Gastrocnemius medialis (tissue), 4 donors: ENCODE measurements around the gene SAMD1. TPM values are rescaled to one million over a fixed set of nuclear protein-coding genes. Genes with fewer than 3 reads are reported as not detected.

ENCODE experiments used
- ATAC-seq, 2 donors: fragments of 150-250 bp; one replicate each; pipeline ENCODE4 v1.9.1; 2016
- DNase-seq, 2 donors: peaks; one replicate each; pipeline ENCODE4 v3.0.0-alpha.2; 2019
- H3K27ac ChIP-seq, 4 donors: fragments of 200-600 bp; sonication (generic); 1 replicate in 1 of 4; 2 replicates in 3 of 4; pipeline ENCODE4 v1.5.1; 2016 to 2018; ENCODE audit warnings: mild to moderate bottlenecking in 2 of 4, moderate library complexity in 1 of 4
- H3K27me3 ChIP-seq, 3 donors: fragments of 200-600 bp; sonication (generic) in 2 of 3; 1 replicate in 1 of 3; 2 replicates in 2 of 3; pipeline versions ENCODE4 v1.5.1 to v1.6.0; 2016 to 2019; ENCODE audit warnings: mild to moderate bottlenecking in 1 of 3, moderate library complexity in 1 of 3
- H3K36me3 ChIP-seq, 2 donors: fragments of 200-600 bp; sonication (generic) in 1 of 2; one replicate each; pipeline ENCODE4 v1.5.1; 2017 to 2018
- H3K4me1 ChIP-seq, 2 donors: fragments of 200-600 bp; sonication (generic) in 1 of 2; one replicate each; pipeline ENCODE4 v1.5.1; 2016 to 2017; ENCODE audit warnings: mild to moderate bottlenecking in 2 of 2
- H3K4me3 ChIP-seq, 4 donors: fragments of 200-600 bp; sonication (generic) in 3 of 4; 1 replicate in 1 of 4; 2 replicates in 3 of 4; pipeline ENCODE4 v1.5.1; 2016 to 2019; ENCODE audit warnings: mild to moderate bottlenecking in 2 of 4
- H3K9me3 ChIP-seq, 3 donors: fragments of 200-600 bp; sonication (generic) in 2 of 3; 1 replicate in 1 of 3; 2 replicates in 2 of 3; pipeline ENCODE4 v1.5.1; 2016 to 2019
- POLR2A ChIP-seq, 2 donors: fragments of 450-650 bp; IDR thresholded peaks; one replicate each; pipeline ENCODE4 v1.6.1; 2017; ENCODE audit warnings: antibody characterized with exemption in 2 of 2, mild to moderate bottlenecking in 2 of 2, moderate library complexity in 2 of 2
- in situ Hi-C, 4 donors: fragments of 200-750 bp; cut with MboI; loops; one replicate each; pipeline versions ENCODE4 v1.15.0 to v1.8.0; 2017; ENCODE audit warnings: low sequenced_read_pairs in 4 of 4
- intact Hi-C: fragments of 100-400 bp; cut with DNase I; formaldehyde crosslinking; loops from one replicate; pipeline ENCODE4 v1.15.1; 2023; ENCODE audit warnings: low total_unique reads
- total RNA-seq, 4 donors: library from RNA; depleted of rRNA; stranded (reverse); fragments of >200 nt; gene quantifications; one replicate each; pipeline versions ENCODE4 v1.1.0 to v1.2.3, GENCODE V29; 2016
- TF ChIP-seq, protein P1 (sequence below), 5 experiments: fragments of 450-650 bp in 3 of 5; fragments of 200-600 bp in 2 of 5; sonication (generic) in 2 of 5; IDR thresholded peaks in 4 of 5; conservative IDR thresholded peaks in 1 of 5; 1 replicate in 4 of 5; 2 replicates in 1 of 5; pipeline ENCODE4 v1.5.1; 2016 to 2019; ENCODE audit warnings: antibody characterized with exemption in 5 of 5, mild to moderate bottlenecking in 3 of 5, moderate library complexity in 3 of 5

SAMD1 gene
- total RNA-seq, 4 donors from 2014 or later: 15.1 to 71.8 (median 40.2) TPM

DNA sequence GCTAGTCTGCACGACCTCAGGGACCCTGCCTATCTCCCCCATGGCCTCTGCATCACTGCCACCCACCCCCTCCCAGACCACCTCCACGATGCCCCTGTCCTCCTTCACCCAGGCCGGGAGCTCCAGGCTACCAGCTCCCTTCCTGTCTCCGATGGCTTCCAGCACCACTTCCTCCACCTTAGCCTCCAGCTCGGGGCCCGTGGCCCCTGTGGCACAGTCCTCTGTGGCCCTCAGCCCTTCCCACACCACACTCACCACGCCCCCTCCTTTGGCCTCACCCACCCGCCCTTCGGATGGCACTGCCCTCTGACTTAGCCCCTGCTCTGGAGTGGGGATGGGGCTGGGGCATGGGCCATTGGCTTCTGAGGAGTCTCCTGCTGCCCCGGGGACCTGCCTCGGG lies 35.8 kb downstream of the SAMD1 start:
- Histone ChIP-seq H3K4me3 (no peak overlapping the region), H3K27ac (no peak overlapping the region), H3K27me3 (peaks cover 20 to 34% (median 29%) of the 10 kb centered on the region in 3 donors), H3K9me3 (no peaks in the 10 kb centered on the region), H3K4me1 (peaks cover 0 to 4% of the 10 kb centered on the region in 2 donors), H3K36me3 (no peaks in the 10 kb centered on the region)
- no peak for TF ChIP-seq POLR2A (IDR thresholded peaks at IDR 0.05)
- TF ChIP-seq, protein P1, sequence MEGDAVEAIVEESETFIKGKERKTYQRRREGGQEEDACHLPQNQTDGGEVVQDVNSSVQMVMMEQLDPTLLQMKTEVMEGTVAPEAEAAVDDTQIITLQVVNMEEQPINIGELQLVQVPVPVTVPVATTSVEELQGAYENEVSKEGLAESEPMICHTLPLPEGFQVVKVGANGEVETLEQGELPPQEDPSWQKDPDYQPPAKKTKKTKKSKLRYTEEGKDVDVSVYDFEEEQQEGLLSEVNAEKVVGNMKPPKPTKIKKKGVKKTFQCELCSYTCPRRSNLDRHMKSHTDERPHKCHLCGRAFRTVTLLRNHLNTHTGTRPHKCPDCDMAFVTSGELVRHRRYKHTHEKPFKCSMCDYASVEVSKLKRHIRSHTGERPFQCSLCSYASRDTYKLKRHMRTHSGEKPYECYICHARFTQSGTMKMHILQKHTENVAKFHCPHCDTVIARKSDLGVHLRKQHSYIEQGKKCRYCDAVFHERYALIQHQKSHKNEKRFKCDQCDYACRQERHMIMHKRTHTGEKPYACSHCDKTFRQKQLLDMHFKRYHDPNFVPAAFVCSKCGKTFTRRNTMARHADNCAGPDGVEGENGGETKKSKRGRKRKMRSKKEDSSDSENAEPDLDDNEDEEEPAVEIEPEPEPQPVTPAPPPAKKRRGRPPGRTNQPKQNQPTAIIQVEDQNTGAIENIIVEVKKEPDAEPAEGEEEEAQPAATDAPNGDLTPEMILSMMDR (IDR thresholded peaks at IDR 0.05 in 4 of 5, conservative IDR thresholded peaks at IDR 0.05 in 1 of 5): no peak
- no peak for ATAC-seq
- intact Hi-C loops (no loop called here), in situ Hi-C loops (loop anchor here (10.0 to 25.0 kb wide), 3 partner anchors 160 to 467 kb away; no protein-coding TSS in a partner anchor)
- no peak for DNase-seq

DNA sequence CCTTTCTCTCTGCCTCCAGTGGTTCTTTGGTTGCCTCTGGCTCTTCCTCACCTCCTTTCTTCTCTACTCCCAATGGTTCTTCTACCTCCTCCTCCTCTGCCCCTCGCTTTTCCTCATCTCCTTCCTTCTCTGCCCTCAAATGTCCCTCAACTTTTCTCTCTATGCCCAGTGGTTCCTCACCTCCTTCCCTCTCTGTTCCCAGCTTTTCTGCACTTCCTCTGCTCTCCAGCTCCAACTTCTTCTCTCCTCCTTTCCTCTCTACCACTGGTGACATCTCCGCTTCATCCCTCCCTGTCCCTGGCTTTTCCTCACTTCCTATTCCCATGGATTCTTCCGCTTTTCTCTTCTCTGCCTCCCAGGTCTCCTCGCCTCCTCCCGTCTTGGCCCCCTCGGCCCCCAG lies 36.5 kb downstream of the SAMD1 start:
- TF ChIP-seq, protein P1 (IDR thresholded peaks at IDR 0.05 in 4 of 5, conservative IDR thresholded peaks at IDR 0.05 in 1 of 5): no peak
- TF ChIP-seq POLR2A (IDR thresholded peaks at IDR 0.05): no peak
- no peak overlapping the region for H3K4me3 ChIP-seq
- H3K27me3 ChIP-seq: peaks cover 15 to 27% (median 23%) of the 10 kb centered on the region in 3 donors
- no peak for ATAC-seq
- H3K36me3 ChIP-seq: no peaks in the 10 kb centered on the region
- H3K4me1 ChIP-seq: peaks cover 0 to 4% of the 10 kb centered on the region in 2 donors
- H3K9me3 ChIP-seq: no peaks in the 10 kb centered on the region
- in situ Hi-C loops: loop anchor here (10.0 to 25.0 kb wide), 3 partner anchors 159 to 467 kb away; no protein-coding TSS in a partner anchor
- intact Hi-C loops: no loop called here
- no peak overlapping the region for H3K27ac ChIP-seq
- DNase-seq: no peak

DNA sequence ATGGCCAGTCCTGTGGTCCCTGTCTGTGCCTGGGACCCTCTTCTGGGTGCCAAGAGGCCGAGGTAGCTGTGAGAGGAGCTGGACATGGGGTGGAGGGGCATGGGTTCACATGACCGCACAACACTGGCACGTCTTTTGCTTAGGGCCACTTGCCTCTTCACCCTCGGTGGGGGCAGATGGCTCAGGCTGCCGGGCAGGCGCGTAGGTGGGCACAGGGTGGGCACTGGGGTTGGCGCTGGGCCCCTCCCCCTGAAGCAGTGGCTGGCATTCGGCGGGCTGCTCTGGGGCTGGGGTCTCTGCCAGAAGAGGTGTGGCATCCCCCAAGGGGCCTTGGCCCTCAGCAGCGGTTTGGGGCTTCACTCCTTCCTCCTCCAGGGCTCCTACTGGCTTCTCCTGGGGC lies 37.1 kb downstream of the SAMD1 start:
- no peak overlapping the region for H3K4me3 ChIP-seq
- DNase-seq: no peak
- in situ Hi-C loops: loop anchor here (10.0 to 25.0 kb wide), 3 partner anchors 159 to 466 kb away; no protein-coding TSS in a partner anchor
- H3K27me3 ChIP-seq: peaks cover 9 to 21% (median 17%) of the 10 kb centered on the region in 3 donors
- no peak for TF ChIP-seq POLR2A (IDR thresholded peaks at IDR 0.05)
- TF ChIP-seq, protein P1 (IDR thresholded peaks at IDR 0.05 in 4 of 5, conservative IDR thresholded peaks at IDR 0.05 in 1 of 5): no peak
- ATAC-seq: no peak
- H3K27ac ChIP-seq: no peak overlapping the region
- H3K9me3 ChIP-seq: no peaks in the 10 kb centered on the region
- intact Hi-C loops: no loop called here
- no peaks in the 10 kb centered on the region for H3K36me3 ChIP-seq
- H3K4me1 ChIP-seq: no peaks in the 10 kb centered on the region

DNA sequence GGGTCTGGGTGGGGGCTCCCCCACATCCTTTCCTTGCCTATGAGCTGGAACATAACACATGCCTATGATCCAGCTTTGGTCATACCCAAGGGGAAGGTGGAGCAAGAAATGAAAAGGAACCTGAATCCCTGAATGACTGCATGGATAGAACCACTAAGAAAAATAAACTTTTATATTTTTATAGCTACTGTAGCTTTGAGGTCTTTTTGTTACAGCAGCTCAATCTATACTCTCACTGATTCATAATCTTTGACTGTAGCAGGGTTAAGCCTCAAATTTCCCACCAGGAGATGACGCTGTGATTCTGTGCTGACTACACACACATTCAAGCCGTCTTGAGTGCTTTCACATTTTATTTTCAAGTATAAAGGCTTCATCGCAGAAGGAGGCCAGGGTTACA lies 37.5 kb downstream of the SAMD1 start:
- H3K36me3 ChIP-seq: no peaks in the 10 kb centered on the region
- H3K27ac ChIP-seq: no peak overlapping the region
- in situ Hi-C loops: loop anchor here (10.0 to 25.0 kb wide), 3 partner anchors 158 to 466 kb away; no protein-coding TSS in a partner anchor
- DNase-seq (no peak), ATAC-seq (no peak)
- no peak overlapping the region for H3K4me3 ChIP-seq
- H3K27me3 ChIP-seq: peaks cover 4 to 17% (median 12%) of the 10 kb centered on the region in 3 donors
- no peaks in the 10 kb centered on the region for H3K4me1 ChIP-seq
- no peaks in the 10 kb centered on the region for H3K9me3 ChIP-seq
- TF ChIP-seq, protein P1 (IDR thresholded peaks at IDR 0.05 in 4 of 5, conservative IDR thresholded peaks at IDR 0.05 in 1 of 5): no peak
- TF ChIP-seq POLR2A (IDR thresholded peaks at IDR 0.05): no peak
- intact Hi-C loops: no loop called here

DNA sequence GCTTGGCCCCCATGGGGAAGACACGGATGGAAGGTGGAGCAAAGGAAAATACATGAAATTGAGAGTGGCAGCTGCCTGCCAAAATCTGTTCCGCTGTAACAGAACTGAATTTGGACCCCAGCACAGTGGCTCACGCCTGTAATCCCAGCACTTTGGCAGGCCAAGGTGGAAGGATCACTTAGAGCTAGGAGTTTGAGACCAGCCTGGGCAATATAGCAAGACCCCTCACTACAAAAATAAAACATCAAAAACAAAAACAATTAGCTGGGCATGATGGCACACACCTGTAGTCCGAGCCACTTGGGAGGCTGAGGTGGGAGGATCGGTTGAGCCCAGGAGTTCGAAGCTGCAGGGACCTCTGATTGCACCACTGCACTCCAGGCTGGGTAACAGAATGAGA lies 38.1 kb downstream of the SAMD1 start:
- H3K9me3 ChIP-seq: no peaks in the 10 kb centered on the region
- TF ChIP-seq POLR2A (IDR thresholded peaks at IDR 0.05): no peak
- TF ChIP-seq, protein P1 (IDR thresholded peaks at IDR 0.05 in 4 of 5, conservative IDR thresholded peaks at IDR 0.05 in 1 of 5): no peak
- DNase-seq: no peak
- no peaks in the 10 kb centered on the region for H3K4me1 ChIP-seq
- no peak for ATAC-seq
- no peak overlapping the region for H3K4me3 ChIP-seq
- H3K27ac ChIP-seq: no peak overlapping the region
- intact Hi-C loops (no loop called here), in situ Hi-C loops (loop anchor here (10.0 to 25.0 kb wide), 3 partner anchors 158 to 465 kb away; no protein-coding TSS in a partner anchor)
- H3K36me3 ChIP-seq: no peaks in the 10 kb centered on the region
- H3K27me3 ChIP-seq: peaks cover 0 to 11% (median 7%) of the 10 kb centered on the region in 3 donors
